Esophagus squamous epithelium (tissue), 4 donors: ENCODE results near the gene PYGL.

Experiments used
- POLR2A ChIP-seq, 4 donors: fragments of 450-650 bp; IDR thresholded peaks; one replicate each; pipeline ENCODE4 v1.6.1; 2017; ENCODE audit warnings: antibody characterized with exemption in 4 of 4, mild to moderate bottlenecking in 4 of 4, moderate library complexity in 3 of 4
- TF ChIP-seq, protein P1 (sequence below), 6 experiments: fragments of 450-650 bp in 4 of 6; fragments of 200-600 bp in 2 of 6; sonication (generic) in 2 of 6; IDR thresholded peaks; one replicate each; pipeline ENCODE4 v1.5.1; 2016 to 2019; ENCODE audit warnings: antibody characterized with exemption in 6 of 6, mild to moderate bottlenecking in 4 of 6, moderate library complexity in 4 of 6

DNA sequence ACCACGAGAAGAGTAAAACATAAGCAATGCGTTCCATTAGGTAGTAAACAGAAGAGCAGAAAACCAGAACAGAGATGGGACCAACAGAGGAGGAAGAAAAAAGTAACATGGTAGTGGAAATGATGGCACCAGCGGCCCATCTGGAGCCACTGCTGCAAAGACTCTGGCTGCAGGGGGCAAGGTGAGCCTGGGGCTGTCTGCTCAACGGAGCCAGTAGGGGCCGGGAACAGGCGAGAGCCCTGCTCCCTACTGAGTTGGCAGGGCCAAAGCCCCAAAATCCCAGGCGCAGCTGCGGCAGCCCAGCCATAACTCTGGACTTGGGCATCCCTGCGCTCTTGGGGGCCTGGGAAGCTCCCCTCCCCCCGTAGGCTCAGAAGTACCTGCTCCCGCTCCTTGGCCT lies 28.5 kb upstream of the PYGL start:
- no peak for TF ChIP-seq POLR2A (IDR thresholded peaks at IDR 0.05)
- TF ChIP-seq, protein P1, sequence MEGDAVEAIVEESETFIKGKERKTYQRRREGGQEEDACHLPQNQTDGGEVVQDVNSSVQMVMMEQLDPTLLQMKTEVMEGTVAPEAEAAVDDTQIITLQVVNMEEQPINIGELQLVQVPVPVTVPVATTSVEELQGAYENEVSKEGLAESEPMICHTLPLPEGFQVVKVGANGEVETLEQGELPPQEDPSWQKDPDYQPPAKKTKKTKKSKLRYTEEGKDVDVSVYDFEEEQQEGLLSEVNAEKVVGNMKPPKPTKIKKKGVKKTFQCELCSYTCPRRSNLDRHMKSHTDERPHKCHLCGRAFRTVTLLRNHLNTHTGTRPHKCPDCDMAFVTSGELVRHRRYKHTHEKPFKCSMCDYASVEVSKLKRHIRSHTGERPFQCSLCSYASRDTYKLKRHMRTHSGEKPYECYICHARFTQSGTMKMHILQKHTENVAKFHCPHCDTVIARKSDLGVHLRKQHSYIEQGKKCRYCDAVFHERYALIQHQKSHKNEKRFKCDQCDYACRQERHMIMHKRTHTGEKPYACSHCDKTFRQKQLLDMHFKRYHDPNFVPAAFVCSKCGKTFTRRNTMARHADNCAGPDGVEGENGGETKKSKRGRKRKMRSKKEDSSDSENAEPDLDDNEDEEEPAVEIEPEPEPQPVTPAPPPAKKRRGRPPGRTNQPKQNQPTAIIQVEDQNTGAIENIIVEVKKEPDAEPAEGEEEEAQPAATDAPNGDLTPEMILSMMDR (IDR thresholded peaks at IDR 0.05): no peak
